MCF 10A (cell line): Measurements from ENCODE around the gene CLIP1. TPM values are rescaled to one million over a fixed set of nuclear protein-coding genes. Genes with fewer than 3 reads are reported as not detected.

Experiments
- BruUV-seq: library from RNA; stranded (reverse); fragments of 400-500 nt; replicated peaks from 2 replicates; lab custom pipeline; 2021; lab: Mats Ljungman, UMichigan
- CTCF ChIA-PET: fragments of 300-600 bp; sonication (Branson Sonifier 250); formaldehyde crosslinking; extraction: SDS; loops from one replicate; lab custom pipeline; 2021; ENCODE audit warnings: antibody characterized with exemption, inconsistent platforms; lab: Yijun Ruan, JAX
- POLR2A ChIA-PET: fragments of 300-600, 350-650 bp; sonication (Branson Sonifier 250); formaldehyde crosslinking; extraction: SDS; loops from one replicate; lab custom pipeline; 2020; ENCODE audit warnings: antibody characterized with exemption, inconsistent platforms; lab: Yijun Ruan, JAX
- DNase-seq: peaks from one replicate; pipeline ENCODE4 v3.0.0-alpha.2; 2018; ENCODE audit not compliant: unreplicated experiment
- H3K27ac Mint-ChIP-seq: one replicate; pipeline ENCODE4 v1.8.0; 2022; ENCODE audit warnings: mild to moderate bottlenecking, low read depth, mixed read lengths; ENCODE audit not compliant: unreplicated experiment
- H3K27me3 Mint-ChIP-seq: one replicate; pipeline ENCODE4 v1.8.0; 2022; ENCODE audit warnings: mixed read lengths; ENCODE audit not compliant: insufficient read depth, unreplicated experiment
- H3K36me3 Mint-ChIP-seq: one replicate; pipeline ENCODE4 v1.8.0; 2022; ENCODE audit warnings: mild to moderate bottlenecking, moderate library complexity, mixed read lengths; ENCODE audit not compliant: insufficient read depth, unreplicated experiment
- H3K4me1 Mint-ChIP-seq: one replicate; pipeline ENCODE4 v1.8.0; 2022; ENCODE audit warnings: mixed read lengths; ENCODE audit not compliant: insufficient read depth, unreplicated experiment
- H3K4me3 Mint-ChIP-seq: one replicate; pipeline ENCODE4 v1.8.0; 2022; ENCODE audit warnings: mild to moderate bottlenecking, moderate library complexity, mixed read lengths; ENCODE audit not compliant: unreplicated experiment
- H3K9me3 Mint-ChIP-seq: one replicate; pipeline ENCODE4 v1.8.0; 2022; ENCODE audit warnings: mixed read lengths; ENCODE audit not compliant: unreplicated experiment
- intact Hi-C: fragments of 100-400 bp; cut with micrococcal nuclease; formaldehyde crosslinking; loops from 2 replicates; pipeline ENCODE4 v1.14.1; 2022
- total RNA-seq: library from RNA; stranded (reverse); gene quantifications from 2 replicates; pipeline ENCODE4 v1.2.3, GENCODE V29; 2022
- TF ChIP-seq, protein P1 (sequence below): fragments of 200-600 bp; IDR thresholded peaks from one replicate; pipeline ENCODE4 v1.8.0; 2022; ENCODE audit warnings: antibody characterized with exemption, mild to moderate bottlenecking; ENCODE audit not compliant: unreplicated experiment

CLIP1 gene
- total RNA-seq, 1 experiment from 2014 or later = 92.6 TPM

GRCh38 chr12:122318607-122319605, 103.6 kb downstream of the CLIP1 start:
- peak; percentile 63 for DNase-seq
- peaks cover 84% of the 10 kb centered on the region for H3K36me3 Mint-ChIP-seq
- BruUV-seq = no TSS peak
- intact Hi-C loops = no loop called here
- H3K4me1 Mint-ChIP-seq = peaks cover 13% of the 10 kb centered on the region
- ChIA-PET POLR2A (interaction anchor here (0.6 to 1.6 kb wide), 2 partner anchors 9 to 140 kb away, joined by 3 to 5 read pairs; no protein-coding TSS in a partner anchor), CTCF (interaction anchor here (0.6 to 0.8 kb wide), 3 partner anchors 17 to 39 kb away, joined by 3 to 4 read pairs (median 4); no protein-coding TSS in a partner anchor)
- H3K4me3 Mint-ChIP-seq = no peak overlapping the region
- TF ChIP-seq, protein P1, sequence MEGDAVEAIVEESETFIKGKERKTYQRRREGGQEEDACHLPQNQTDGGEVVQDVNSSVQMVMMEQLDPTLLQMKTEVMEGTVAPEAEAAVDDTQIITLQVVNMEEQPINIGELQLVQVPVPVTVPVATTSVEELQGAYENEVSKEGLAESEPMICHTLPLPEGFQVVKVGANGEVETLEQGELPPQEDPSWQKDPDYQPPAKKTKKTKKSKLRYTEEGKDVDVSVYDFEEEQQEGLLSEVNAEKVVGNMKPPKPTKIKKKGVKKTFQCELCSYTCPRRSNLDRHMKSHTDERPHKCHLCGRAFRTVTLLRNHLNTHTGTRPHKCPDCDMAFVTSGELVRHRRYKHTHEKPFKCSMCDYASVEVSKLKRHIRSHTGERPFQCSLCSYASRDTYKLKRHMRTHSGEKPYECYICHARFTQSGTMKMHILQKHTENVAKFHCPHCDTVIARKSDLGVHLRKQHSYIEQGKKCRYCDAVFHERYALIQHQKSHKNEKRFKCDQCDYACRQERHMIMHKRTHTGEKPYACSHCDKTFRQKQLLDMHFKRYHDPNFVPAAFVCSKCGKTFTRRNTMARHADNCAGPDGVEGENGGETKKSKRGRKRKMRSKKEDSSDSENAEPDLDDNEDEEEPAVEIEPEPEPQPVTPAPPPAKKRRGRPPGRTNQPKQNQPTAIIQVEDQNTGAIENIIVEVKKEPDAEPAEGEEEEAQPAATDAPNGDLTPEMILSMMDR = no peak
- H3K27ac Mint-ChIP-seq = peak overlapping the region; percentile 52
- H3K27me3 Mint-ChIP-seq = no peaks in the 10 kb centered on the region
- no peaks in the 10 kb centered on the region for H3K9me3 Mint-ChIP-seq

DNA sequence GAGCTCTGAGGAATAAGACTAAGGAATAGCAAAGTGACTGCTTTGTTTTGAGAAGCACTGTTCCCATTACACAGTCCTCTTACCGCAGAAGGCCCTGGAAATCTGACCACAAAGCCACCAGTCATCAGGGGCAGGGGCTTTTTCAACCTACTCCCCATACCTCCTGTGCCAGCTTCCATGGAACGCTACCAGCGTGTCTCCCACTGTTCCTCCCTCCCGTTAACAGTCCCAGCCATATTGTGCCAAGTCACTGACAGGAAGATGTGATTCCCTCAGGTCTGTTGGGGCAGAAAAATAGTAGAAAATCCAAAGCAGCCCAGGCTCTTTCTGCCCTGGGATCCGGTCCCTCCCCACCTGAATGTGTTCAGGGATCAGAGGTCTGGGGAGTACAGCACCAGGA, 109.5 kb downstream of the CLIP1 start:
- H3K36me3 Mint-ChIP-seq = peaks cover 74% of the 10 kb centered on the region
- ChIA-PET CTCF (interaction anchor here (0.6 to 1.0 kb wide), 3 partner anchors 22 to 352 kb away, joined by 4 to 5 read pairs (median 4); no protein-coding TSS in a partner anchor), POLR2A (no interaction called here)
- BruUV-seq = no TSS peak
- H3K4me3 Mint-ChIP-seq = no peak overlapping the region
- no peaks in the 10 kb centered on the region for H3K4me1 Mint-ChIP-seq
- no peak for DNase-seq
- H3K27ac Mint-ChIP-seq = no peak overlapping the region
- no peaks in the 10 kb centered on the region for H3K9me3 Mint-ChIP-seq
- TF ChIP-seq, protein P1 = no peak
- intact Hi-C loops = no loop called here
- no peaks in the 10 kb centered on the region for H3K27me3 Mint-ChIP-seq

GRCh38 chr12:122311696-122312095, 110.8 kb downstream of the CLIP1 start:
- Mint-ChIP-seq H3K9me3 (no peaks in the 10 kb centered on the region), H3K4me1 (no peaks in the 10 kb centered on the region), H3K27me3 (no peaks in the 10 kb centered on the region), H3K4me3 (no peak overlapping the region), H3K27ac (no peak overlapping the region), H3K36me3 (peaks cover 68% of the 10 kb centered on the region)
- ChIA-PET CTCF (interaction anchor here (0.5 to 0.9 kb wide), 2 partner anchors 13 to 25 kb away, joined by 3 read pairs; no protein-coding TSS in a partner anchor), POLR2A (interaction anchor here (1.1 kb wide), 1 partner anchor 31 kb away, joined by 3 read pairs; no protein-coding TSS in a partner anchor)
- BruUV-seq = no TSS peak
- intact Hi-C loops = no loop called here
- TF ChIP-seq, protein P1 = no peak
- no peak for DNase-seq
